ENCODE measurements around the gene DAZAP1. TPM values are rescaled to one million over a fixed set of nuclear protein-coding genes. Genes with fewer than 3 reads are reported as not detected.

The DAZAP1 gene
- total RNA-seq, 1 experiment from 2014 or later: 97.6 TPM

DNA sequence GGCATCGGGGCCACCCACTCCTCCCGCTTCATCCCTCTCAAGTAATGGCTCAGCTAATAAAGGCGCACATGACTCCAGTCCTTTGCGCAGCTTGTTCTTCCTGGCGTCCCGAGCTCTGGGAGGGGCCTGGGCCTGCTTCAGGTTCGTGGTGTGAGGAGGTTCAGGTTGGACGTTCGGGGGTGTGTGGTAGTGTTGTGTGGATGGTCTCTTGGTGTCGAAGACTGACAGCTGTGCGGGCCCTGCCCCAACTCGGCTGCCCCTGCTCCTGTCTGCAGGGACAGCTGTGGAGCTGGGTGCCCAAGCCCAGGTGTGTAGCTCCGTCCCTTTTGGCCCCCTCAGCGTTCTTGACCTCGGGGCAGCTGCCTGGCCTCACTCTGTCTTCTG, 33.0 kb downstream of the DAZAP1 start:
- DNase-seq (ENCODE audit: low read depth): no peak

DNA sequence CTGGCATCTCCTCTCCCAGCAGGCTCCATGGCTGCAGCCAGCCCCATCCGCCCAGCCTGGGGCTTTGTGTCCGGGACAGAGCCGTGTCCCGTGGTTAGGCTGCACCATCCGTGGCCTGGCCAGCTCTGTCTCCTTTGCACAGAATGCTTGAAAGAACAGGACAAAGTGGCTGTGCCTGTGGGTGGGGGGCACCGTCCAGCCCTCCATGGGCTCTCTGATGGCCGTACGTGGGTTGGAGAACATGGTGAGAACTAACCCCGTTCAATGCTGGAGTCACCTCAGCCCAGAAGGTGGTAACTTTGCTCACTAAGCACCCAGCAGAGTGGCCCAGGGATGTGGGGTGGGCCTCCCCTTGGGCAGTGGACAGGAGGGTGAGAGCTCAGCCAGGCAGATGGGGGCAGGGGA, 33.6 kb downstream of the DAZAP1 start:
- no peak for DNase-seq (ENCODE audit: low read depth)

DNA sequence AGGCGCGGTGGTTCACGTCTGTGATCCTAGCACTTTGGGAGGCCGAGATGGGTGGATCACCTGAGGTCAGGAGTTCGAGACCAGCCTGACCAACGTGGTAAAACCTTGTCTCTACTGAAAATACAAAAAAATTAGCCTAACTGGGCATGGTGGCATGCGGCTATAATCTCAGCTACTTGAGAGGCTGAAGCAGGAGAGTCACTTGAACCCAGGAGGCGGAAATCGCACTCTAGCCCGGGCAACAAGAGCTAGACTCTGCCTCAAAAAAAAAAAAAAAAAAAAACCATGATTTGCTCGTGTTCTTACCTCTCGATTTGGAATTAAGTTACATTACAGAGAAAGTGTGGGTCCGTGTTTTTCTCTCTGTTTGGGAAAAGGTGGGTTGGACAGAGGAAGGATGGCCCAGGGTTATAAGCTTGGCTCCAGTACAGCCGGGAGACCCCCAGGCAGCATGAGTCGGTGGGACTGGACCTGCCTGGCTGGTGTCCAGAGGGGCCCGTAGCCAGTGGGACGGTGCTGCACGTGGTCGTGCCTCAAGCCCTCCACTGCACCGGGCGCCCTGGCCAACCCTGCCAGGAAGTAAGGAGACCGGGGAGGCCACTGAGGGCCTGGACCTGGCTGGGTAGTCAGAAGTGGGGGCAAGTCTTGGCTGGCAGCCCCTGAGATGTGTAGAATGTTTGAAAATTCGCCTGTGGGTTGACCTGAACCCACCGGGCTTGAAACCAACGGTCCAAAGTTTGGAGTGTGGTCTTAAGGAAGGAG, 34.5 kb downstream of the DAZAP1 start:
- no peak for DNase-seq (ENCODE audit: low read depth)

DNA sequence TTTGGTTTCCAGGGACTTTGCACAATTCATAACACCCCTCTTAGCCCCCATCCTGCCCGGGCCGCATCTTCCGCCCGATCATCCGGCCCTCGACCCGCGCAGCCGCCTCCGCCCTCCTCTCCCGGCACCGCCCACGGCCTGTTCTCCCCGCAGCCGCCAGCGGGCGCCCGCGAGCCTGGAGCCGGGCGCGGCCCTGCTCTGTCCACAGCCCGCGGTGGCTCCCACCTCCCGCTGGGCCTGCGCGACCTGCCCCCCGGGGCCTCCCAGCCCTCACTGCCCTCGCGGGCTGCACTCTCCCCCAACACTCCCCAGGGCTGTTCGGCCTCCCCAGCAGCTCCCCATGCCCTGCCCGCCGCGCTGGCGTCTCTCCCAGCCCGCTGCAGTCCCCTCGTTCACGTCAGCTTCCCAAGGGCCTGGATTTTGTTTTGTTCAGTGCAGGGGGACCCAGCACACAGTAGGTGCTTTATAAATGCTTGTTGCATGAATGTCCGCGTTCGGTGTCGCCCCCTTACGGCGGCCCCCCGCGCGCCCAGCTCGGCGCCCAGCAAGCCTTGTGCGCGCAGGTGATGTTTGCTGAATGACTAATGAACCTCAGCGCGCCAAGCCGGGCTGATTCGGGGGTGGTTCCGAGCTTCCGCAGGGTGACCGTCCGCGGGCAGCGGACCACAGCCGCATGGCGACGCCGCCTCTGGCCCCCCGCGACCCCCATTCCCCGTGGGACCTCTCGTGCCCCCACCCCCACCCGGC, 38.0 kb downstream of the DAZAP1 start:
- peak; percentile 54 for DNase-seq (ENCODE audit: low read depth)

DNA sequence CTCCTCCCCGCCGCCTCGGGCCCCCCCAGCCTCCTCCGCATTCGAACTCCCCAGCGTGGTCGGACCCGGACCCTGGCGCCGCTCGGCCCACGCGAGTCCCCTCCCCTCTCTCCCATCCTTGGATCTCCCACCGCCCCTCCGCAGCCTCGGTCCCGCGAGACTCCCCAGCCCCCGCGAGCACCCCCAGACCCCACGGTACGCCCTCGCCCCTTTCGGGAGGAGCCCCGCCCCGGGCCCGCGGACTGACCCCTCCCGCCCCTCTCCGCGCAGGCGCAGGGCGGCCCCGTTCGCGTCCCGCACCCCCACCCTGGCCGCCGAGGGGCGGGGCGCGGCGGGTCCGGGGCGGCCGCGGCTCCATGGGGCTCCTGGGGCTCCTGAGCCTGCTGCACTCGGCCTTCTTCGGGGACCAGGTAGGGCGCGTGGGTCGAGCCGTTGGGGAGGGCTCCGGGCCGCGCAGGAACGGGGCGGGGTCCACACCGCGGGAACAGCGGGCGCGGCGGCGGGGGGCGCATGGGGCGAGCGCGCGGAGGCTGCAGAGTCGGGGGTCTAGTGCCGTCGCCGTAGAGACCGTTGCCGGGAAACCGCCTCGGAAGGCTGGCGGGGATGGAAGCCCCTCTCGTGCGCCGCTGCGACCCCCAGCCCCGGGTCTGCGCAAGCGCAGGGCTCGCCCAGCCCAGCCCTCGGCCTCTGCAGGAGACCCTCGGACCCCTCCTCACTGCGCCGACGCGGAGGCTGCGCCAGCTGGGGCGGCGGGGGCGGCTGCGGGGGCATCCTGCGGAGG, 38.7 kb downstream of the DAZAP1 start:
- DNase-seq (ENCODE audit: low read depth): peak; percentile 45

DNA sequence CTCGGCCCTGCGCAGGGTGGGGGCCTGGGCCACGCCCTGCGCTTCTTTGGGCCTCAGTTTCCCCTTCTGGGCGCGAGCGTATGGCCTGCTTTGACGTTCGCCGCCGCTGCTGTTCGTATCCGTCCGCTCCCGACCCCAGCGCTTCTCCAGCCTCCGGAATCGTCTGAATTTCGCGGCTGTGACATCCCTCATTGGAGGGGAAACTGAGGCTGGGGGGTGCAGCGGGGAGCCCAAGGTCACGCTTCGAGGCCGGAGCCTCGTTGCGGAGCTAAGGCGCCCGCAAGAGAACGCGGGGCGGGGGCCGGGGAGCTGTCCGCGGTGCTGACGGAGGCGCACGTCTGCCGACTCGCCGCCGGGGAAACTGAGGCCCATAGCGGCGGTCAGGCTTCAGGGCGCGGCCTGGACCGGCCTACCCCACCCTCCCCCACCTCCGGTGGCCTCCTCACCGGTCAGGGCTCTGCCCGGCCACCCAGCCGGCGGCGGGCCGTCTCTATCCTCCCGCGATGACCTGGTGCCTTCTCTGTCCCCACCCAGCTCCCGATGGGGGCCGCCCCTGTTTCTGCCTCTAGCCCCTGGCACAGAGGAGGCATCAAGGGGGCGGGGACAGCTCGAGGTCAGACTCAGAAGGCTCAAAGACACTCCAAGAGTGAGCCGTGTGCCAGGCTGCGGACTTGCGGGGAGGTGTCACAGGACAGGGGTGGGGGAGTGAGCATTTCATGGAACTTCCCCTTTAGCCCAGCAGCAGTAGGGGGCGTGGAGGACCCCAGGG, 39.5 kb downstream of the DAZAP1 start:
- peak; percentile 35 for DNase-seq (ENCODE audit: low read depth)

DNA sequence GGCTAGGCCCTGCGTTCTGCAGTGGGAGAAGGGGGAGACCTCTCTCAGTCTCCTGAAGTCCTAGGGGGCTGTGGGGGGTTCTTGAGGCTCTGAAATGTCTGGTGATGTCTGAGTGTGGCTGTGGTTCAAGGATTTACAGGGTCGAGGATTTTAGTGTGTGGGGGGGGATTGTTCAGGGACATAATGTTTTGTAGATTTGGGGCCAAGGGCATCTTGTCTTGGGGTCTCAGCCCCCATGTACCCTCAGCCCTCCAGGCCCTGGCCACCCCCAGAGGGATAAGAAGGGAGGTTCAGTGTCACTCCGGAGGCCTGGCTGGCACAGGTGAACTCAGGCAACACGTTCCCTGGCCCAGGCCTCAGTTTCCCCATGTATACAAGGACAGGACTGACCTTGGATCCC, 40.1 kb downstream of the DAZAP1 start:
- DNase-seq (ENCODE audit: low read depth): no peak

DNA sequence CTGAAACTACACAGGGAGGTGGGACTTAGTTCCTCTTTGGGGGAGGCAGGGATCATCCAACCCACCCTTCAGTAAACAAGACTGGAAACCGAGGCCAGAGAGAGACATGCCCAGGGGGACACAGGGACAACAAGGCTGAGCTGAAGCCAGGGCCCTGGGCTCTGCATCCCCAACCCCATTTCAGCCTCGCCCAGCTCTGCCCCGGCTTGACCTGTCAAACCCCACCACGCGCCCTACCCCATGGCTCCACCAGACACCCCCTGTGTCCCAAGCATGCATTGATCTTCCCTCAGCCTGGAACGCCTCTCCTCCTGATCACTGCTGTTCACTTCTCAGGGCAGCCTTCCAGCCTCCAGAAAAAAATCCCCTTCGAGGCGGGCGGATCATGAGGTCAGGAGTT, 40.6 kb downstream of the DAZAP1 start:
- DNase-seq (ENCODE audit: low read depth): no peak

DNA sequence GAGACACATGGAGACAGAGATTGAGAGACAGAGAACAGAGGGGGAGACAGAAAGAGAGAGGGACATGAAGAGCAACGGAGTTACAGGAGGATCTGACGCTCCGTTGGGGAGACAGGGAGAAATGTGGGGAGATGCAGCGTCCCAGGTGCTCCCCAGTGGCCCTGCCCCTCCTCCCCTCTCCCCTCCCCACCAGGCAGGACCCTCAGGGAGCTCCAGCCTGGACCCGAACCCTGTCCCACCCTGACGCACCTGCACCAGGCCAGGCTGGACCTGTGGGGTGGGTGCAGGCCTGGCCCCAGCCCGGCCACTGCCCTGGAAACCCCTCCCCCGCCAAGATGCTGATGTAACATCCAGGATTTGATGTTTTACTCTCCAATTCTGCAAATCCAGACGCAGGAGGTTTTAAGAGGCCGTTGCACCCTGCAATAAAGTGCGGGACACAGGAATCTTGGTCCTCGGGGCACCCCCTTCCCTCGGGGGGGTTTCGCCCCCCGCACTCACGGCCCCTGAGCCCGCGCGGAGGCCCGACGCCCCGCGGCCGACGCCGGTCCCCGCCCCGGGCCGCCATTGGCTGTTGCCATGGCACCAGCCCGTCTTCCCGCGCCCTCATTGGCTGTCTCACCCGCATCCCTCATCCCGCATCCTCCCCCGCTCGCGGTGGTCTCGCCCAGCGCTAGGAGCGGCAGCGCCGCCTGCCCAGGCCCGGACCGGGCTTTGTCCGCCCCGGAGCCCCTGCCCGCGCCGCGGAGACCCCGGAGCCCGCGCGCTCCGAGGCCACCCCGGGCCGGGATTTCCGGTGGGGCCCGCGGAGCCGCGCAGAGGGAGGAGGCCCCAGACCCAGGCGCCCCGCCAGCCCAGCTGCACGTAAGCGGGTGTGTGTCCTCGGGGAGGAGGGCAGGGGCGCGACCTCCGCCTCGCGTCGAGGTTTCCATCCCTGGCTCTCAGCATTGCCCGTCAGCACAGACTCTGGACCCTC, 42.4 kb downstream of the DAZAP1 start, which contains the start of gene APC2:
Gene APC2 (plus strand): TSS at position 655 of the 976 bp plus-strand sequence. CDS start 2,881 bp downstream, outside the sequence.
- DNase-seq (ENCODE audit: low read depth): no peak

DNA sequence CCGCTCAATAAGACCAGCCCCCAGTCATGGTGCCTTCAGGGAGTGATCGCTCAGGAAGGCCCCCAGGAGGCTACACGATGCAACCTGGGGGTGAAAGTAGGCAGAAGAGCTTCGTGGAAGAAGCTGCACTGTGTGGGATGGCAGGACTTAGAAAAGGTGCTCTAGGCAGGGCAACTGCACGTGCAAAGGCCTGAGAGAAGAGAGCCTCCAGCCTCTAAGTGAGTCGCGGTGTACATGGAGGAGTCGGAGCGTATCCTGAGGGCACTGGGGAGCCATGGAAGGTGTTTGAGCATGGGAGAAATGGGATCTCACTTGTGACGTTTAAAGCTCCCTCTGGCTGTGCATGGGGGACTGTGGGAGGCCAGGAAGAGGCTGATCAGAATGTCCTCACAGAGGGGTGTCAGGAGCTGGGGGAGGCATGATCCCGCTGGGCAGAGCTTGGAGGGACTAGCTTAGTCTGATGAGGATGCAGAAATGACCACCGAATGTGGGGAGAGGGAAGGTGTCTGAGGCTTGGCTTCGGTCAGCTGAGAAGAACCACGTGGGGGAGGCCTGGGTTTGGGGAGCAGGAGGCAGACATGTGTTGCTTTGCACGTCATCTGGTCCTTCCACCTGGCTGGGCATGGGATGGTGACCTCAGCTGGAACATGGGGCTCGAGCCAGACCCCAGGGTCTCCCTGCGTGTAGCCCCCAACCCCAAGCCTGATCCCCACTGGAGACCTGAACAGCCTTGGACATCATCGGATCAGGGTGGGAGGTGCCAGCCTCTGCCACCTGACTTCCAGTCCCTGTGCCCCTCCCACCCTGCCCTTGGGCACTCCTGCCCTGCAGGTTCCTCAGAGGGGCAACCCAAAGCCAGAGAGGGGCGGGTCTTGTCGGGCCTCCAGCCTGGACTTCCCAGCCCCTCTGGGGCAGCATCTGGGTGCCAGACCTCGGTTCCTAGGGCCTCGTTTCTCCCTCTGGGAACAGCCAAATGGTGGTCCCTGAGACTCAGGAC, 43.6 kb downstream of the DAZAP1 start:
- DNase-seq (ENCODE audit: low read depth): no peak

DNA sequence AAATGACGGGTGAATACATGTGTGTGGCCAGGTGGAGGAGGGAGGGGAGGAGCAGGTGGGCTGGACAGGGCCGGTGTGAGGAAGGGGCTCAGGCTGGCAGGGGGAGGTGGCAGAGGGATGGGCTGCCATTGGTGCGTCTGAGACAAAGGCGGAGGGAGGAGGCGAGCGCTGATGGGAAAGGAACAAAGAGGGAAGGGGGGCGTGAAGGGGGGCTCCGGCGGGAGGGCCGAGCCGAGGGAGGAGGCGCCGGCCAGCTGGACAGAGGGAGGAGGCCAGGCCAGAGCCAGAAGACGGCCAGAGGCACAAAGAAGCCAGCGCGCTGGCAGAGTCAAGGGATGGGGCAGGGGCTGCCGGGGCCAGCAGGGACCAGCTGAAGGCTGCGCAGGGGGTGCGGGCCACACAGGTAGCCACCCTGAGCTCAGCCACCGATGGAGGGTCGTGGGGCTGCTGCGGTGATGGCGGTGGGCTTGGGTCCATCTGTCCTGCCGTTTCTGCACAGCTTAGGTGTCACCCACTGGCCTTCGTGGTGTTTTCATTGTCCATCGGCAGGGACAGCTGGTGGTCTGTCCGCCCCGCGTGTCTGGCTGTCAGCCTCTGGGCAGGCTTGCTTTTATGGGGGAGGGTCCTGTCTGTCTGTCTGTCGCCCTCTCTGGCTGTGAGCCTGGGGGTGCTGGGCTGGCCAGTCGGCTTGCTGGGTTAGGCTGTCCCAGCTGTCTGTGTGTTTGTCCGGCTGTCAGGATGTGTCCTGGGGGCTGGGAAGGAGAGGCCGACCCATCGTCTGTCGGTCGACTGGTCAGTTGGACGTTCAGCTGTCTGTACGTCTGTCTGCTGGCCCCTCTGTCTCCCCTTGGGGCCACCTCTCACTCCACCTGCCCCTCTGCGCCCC, 44.8 kb downstream of the DAZAP1 start:
- DNase-seq (ENCODE audit: low read depth): no peak

DNA sequence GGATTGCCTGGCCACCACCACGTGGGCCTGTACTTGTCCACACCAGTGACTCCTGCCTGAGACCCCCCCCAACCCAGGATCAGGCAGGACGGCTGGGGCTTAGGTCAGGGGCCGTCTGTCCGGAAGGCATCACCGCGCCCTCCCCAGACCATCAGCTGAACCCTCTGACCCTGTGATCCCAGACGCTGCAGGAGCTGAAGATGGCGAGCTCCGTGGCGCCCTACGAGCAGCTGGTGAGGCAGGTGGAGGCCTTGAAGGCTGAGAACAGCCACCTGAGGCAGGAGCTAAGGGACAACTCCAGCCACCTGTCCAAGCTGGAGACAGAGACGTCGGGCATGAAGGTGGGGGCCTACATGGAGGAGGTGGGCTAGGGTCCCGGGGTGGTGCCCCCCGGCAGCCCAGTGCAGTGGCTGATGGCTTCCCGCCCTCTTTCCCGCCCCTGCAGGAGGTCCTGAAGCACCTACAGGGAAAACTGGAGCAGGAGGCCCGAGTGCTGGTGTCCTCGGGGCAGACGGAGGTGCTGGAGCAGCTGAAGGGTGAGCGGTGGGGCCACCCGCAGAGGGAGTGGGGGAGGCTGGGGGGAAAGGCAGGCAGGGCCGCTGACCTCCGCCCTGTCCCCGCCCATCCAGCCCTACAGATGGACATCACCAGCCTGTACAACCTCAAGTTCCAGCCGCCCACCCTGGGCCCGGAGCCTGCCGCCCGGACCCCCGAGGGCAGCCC, 45.6 kb downstream of the DAZAP1 start:
- DNase-seq (ENCODE audit: low read depth): no peak

DNA sequence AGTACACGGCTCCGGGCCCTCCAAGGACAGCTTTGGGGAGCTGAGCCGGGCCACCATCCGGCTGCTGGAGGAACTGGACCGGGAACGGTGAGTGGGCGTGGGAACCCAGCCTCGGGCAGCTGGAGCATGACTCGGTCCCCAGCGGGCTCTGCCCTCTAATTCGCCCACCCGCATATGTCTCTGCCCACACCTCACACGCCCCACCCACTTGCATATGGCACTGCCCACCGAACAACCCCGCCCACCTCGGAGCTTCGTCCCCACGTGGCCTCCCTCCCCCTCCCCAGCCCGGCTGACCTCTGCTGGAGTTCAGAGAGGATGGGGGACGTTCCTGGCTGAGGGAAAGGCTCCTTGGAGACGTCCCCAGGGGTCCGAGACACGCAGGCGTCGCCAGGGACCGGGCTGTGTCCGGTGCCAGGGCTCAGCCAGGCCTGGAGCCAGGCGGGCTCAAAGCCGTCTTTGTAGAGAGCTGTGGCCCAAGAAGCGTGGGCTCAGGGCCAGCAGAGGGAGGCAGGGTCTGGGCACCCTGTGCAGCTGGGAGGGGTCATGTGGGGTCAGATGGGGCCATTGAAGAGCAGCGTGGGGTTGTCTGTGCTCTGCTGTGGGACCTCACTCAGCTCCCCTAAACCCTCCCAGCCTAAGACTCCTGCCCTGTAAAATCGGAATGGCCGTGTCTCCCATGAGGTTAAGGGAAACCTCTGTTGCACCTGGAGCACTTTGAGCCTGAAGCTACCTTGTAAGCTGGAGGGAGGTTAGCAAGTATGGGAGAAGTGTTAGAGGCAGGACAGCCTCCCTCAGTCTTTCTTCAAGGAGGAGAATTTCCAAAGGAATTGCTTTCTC, 46.4 kb downstream of the DAZAP1 start:
- DNase-seq (ENCODE audit: low read depth): peak; percentile 70

DNA sequence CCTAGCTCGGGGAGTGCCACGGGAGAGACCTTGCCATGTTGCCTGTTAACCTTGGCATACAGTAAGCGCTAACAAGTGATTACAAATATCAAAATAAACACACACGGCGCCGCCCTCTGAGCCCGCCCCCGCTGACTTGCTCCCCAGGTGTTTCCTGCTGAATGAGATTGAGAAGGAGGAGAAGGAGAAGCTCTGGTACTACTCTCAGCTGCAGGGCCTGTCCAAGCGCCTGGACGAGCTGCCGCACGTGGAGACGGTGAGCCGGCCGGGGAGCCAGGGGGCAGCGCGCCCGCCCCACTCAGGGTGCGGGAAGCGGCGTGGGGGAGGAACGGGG, 47.6 kb downstream of the DAZAP1 start:
- DNase-seq (ENCODE audit: low read depth): no peak

DNA sequence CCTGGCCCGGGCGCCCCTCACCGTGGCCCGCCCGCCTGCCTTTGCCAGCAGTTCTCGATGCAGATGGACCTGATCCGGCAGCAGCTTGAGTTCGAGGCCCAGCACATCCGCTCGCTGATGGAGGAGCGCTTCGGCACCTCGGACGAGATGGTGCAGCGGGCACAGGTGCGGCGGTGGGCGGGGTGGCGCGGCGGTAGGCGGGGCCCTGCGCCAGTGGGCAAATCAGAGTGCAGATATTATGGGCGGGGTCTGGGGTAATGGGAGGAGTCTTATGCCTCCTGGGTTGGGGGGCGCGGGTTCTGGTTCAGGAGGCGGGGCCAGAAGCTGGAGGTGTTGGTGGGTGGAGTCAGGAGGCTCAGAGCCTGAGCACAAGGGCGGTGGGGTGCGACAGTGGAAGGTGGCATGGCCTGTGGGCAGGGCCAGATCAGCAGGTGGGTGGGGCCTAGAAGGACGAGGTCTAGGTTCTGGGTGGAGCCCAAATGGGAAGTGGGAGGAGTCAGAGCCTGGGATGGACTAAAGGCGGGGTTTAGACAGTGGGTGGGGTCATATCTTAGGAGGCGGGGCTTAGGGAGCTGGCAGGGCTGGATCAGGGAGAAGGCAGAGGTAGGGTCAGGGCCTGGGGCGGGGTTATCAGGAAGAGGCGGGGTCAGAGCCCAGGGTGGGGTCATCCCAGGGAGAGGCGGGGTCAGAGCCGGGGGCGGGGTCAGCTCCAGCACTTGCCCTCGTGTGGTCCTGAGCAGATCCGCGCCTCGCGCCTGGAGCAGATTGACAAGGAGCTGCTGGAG, 48.1 kb downstream of the DAZAP1 start:
- peak; percentile 39 for DNase-seq (ENCODE audit: low read depth)

Data from M059J (cell line).